WI38 (cell line): ENCODE results near the gene SH2D5.

ENCODE experiments used
- H3K4me3 ChIP-seq: 2 replicates; pipeline ENCODE4 v1.5.1; 2011; ENCODE audit warnings: low read depth, mild to moderate bottlenecking, control low read depth, low read length
- TF ChIP-seq, protein P1 (sequence below): IDR thresholded peaks from 2 replicates; pipeline ENCODE4 v1.5.1; 2012; ENCODE audit warnings: low read depth, mild to moderate bottlenecking, control low read depth, low read length

The SH2D5 gene

DNA sequence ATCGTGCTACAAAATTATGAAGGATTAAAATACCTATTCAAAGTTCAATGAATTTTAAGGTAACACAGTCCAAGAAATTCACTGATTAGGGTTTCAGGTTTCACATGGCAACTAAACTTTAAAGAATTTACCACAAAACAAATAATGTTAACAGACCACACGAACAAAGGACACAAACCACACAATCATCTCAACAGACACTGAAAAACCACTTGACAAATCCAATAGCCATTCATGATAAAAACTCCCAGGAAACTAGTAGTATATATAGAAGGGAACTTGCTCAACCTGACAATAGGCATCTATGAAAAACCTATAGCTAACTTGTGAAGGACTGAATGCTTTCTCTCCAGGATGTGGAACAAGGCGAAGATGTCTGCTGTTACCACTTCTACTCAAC lies 21.1 kb upstream of the SH2D5 start:
- no peak overlapping the region for H3K4me3 ChIP-seq
- TF ChIP-seq, protein P1, sequence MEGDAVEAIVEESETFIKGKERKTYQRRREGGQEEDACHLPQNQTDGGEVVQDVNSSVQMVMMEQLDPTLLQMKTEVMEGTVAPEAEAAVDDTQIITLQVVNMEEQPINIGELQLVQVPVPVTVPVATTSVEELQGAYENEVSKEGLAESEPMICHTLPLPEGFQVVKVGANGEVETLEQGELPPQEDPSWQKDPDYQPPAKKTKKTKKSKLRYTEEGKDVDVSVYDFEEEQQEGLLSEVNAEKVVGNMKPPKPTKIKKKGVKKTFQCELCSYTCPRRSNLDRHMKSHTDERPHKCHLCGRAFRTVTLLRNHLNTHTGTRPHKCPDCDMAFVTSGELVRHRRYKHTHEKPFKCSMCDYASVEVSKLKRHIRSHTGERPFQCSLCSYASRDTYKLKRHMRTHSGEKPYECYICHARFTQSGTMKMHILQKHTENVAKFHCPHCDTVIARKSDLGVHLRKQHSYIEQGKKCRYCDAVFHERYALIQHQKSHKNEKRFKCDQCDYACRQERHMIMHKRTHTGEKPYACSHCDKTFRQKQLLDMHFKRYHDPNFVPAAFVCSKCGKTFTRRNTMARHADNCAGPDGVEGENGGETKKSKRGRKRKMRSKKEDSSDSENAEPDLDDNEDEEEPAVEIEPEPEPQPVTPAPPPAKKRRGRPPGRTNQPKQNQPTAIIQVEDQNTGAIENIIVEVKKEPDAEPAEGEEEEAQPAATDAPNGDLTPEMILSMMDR: no peak

DNA sequence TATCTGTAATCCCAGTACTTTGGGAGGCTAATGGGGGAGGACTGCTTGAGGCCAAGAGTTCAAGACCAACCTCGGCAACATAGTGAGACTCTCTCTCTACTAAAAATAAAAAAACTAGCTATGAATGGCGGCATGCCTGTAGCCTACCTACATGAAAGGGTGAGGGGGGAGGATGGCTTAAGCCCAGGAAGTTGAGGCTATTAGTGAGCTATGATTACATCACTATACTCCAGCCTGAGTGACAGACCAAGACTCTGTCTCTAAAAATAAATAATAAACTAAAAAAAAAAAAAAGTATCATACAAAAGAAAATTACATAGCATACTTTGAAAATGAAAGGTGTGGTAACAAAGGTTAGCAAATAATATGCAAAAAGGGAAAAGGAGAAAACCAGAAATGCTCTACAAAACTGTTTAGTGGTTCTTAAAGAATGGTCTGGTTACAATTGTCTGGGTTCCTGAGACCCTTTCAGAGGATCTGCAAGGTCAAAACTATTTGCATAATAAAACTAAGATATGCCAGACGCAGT lies 19.0 kb upstream of the SH2D5 start:
- H3K4me3 ChIP-seq: no peak overlapping the region
- TF ChIP-seq, protein P1: no peak

DNA sequence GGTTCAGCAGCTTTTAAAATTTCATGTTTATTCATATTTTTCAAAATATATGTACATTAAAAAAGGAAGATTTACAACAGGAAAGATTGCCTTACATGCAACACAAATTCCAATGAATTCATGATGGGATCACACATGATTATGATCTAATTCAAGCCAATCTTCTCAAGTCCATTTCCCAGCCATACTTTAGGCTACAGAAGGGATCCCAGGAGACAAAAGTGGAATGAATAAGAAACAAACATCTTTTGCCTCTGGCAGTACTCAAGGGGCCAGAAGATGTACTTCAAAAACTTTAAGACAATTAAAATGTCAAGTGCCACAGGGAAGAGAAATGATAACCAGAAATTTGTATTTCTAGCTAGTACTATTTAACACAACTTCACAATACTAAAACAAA lies 10.2 kb upstream of the SH2D5 start:
- TF ChIP-seq, protein P1: no peak
- H3K4me3 ChIP-seq: no peak overlapping the region

DNA sequence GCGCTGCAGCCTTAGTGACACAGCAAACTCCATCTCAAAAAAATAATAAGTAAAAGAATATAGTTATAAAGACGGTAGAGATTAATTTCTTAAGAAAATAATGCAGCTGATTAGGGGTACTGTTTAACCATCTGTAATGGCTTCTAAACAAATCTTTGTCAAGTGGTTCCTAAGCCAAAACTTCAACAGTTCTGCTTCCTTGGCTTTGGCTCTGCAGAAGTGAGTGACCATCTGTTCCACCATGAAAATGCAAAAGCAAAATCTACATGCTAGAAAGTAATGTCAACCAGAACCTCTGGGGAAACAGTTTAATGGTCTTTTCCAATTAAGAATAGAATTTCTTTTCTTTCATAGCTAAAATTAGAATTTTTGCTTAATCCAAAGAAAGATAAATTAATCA lies 8.3 kb upstream of the SH2D5 start:
- no peak overlapping the region for H3K4me3 ChIP-seq
- TF ChIP-seq, protein P1: no peak

DNA sequence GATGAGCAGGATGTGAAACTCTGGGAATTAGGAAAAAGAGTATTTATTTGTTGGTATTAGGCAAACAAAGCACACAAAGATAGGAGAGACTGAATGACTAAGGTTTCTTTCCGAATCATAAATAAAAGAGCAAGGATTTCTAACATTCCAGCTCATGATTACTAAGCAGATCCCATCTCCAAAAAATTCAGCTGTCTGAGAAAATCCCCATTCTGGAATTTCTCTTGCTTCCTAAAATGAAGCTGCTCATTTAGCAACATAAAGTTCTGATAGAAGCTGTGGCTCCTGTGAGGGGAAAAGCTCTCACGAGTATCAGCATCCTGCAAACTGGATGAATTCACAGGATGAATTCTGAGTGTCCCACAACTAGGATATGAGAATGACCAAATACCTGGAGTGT lies 6.7 kb upstream of the SH2D5 start:
- TF ChIP-seq, protein P1: no peak
- no peak overlapping the region for H3K4me3 ChIP-seq

DNA sequence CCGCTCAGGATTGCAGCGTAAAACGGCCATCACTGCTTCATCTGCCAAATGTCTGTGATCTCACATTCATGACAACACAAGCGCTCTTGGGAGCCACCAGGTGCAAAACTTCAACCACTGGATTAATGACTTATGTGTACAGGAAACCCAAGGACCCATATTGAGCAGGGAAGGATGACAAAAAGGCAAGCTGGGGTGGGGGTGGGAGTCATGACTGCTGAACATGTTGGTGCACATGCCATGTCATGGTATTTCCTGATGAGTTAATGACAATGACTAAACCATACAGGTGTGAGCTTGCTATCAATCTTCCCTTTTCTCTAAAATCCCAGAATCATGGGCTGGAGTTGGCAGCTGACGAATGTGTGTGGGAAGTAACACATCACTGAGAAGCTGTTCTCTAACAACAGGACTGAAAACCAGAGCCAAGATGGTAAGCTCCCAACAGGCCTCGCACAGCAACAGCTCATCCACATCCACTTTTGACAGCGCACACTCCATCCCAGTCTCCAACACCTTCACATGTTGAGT lies 3.1 kb upstream of the SH2D5 start:
- no peak overlapping the region for H3K4me3 ChIP-seq
- TF ChIP-seq, protein P1: no peak

DNA sequence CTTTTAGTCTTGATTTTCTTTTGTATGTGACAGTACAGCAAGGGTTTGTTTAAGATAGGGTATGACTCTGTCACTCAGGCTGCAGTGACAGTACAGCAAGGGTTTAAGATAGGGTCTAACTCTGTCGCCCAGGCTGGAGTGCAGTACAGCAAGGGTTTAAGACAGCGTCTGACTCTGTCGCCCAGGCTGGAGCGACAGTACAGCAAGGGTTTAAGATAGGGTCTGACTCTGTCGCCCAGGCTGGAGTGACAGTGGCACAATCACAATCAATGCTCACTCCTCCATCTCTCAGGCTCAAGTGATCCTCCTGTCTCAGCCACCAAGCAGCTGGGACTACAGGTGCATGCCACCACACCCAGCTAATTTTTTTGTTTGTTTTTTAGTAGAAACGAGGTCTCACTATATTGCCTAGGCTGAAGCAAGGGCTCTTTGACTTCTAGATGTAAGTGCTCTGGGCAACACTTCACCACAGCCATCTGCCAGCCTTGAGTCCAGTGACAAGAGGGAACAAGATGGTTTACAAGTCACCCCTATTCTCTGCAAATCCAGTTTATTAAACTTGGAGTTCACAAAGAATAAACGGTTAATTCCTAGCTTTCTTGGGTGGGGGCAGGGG lies 965 bp upstream of the SH2D5 start:
- peak overlapping the region; percentile 27; the same call in 1 of the 2 replicates for H3K4me3 ChIP-seq
- TF ChIP-seq, protein P1: no peak
